HepG2 (cell line): ENCODE measurements around the gene MRPL14. TPM values are rescaled to one million over a fixed set of nuclear protein-coding genes. Genes with fewer than 3 reads are reported as not detected.

Experiments used
- ATAC-seq: fragments of 200-7000 bp; cut with Tn5 transposase; 3 replicates; pipeline ENCODE4 v1.9.1; 2020; ENCODE audit warnings: mild to moderate bottlenecking, moderate library complexity
- BruUV-seq: library from RNA; stranded (reverse); fragments of 400-500 nt; replicated peaks from 2 replicates; lab custom pipeline; 2021; lab: Mats Ljungman, UMichigan
- CTCF ChIA-PET: fragments of 300-600 bp; formaldehyde crosslinking; extraction: SDS; loops from one replicate; lab custom pipeline; 2021; ENCODE audit warnings: low total read pairs, inconsistent platforms, low intra/inter-chr PET ratio; lab: Yijun Ruan, JAX
- POLR2A ChIA-PET: fragments of 350-600 bp; sonication (Branson Sonifier 250); formaldehyde crosslinking; loops from one replicate; lab custom pipeline; 2020; ENCODE audit warnings: antibody characterized with exemption, inconsistent platforms; lab: Yijun Ruan, JAX
- DNase-seq: peaks from one replicate; pipeline ENCODE4 v3.0.0-alpha.2; 2015; ENCODE audit warnings: low spot score
- FAIRE-seq: peaks from 3 replicates; lab custom pipeline; 2011; peaks lifted over from hg19 to GRCh38; lab: Jason Lieb, UNC
- H2AFZ ChIP-seq: one replicate; pipeline ENCODE4 v1.6.1; 2011; ENCODE audit warnings: low read length, inconsistent platforms
- H3K27ac ChIP-seq: fragments of 300-600 bp; 3 replicates; pipeline ENCODE4 v1.8.0; 2011; ENCODE audit warnings: mixed run types, mild to moderate bottlenecking, mixed read lengths, low read length, inconsistent platforms; ENCODE audit not compliant: insufficient read depth; ENCODE audit errors: extremely low read length
- H3K27me3 ChIP-seq, 2 experiments: fragments of 200-600 bp in 1 of 2; 2 replicates in 1 of 2; 3 replicates in 1 of 2; pipeline versions ENCODE4 v1.6.0 to v1.8.0; 2011; ENCODE audit warnings: low read length in 2 of 2, mild to moderate bottlenecking in 2 of 2, moderate library complexity in 2 of 2, inconsistent platforms in 1 of 2; ENCODE audit not compliant: insufficient read depth in 2 of 2, control insufficient read depth in 1 of 2
- H3K36me3 ChIP-seq, 2 experiments: fragments of 200-600 bp in 1 of 2; replicated peaks in 1 of 2; 2 replicates in 1 of 2; 3 replicates in 1 of 2; pipeline versions ENCODE4 v1.5.1 to v1.8.0; 2011; ENCODE audit warnings: low read length in 2 of 2, inconsistent platforms in 1 of 2; ENCODE audit not compliant: insufficient read depth in 2 of 2, control insufficient read depth in 1 of 2
- H3K4me1 ChIP-seq: 2 replicates; pipeline ENCODE4 v1.5.1; 2012; ENCODE audit warnings: low read length, inconsistent platforms; ENCODE audit not compliant: insufficient read depth
- H3K4me2 ChIP-seq: 2 replicates; pipeline ENCODE4 v1.6.0; 2011; ENCODE audit warnings: low read depth, low read length, inconsistent platforms
- H3K4me3 ChIP-seq, 3 experiments: fragments of 200-600 bp in 1 of 3; sonication (generic), shearing (Covaris generic) in 1 of 3; replicated peaks in 1 of 3; 2 replicates each; pipeline ENCODE4 v1.5.1; 2011 to 2016; ENCODE audit warnings: low read length in 3 of 3, inconsistent platforms in 2 of 3, low read depth in 2 of 3, mild to moderate bottlenecking in 2 of 3, control low read depth in 1 of 3, mixed read lengths in 1 of 3; ENCODE audit not compliant: insufficient read depth in 1 of 3
- H3K79me2 ChIP-seq: one replicate; pipeline ENCODE4 v1.6.1; 2011; ENCODE audit warnings: low read length, inconsistent platforms; ENCODE audit not compliant: insufficient read depth
- H3K9ac ChIP-seq: 2 replicates; pipeline ENCODE4 v1.6.0; 2011; ENCODE audit warnings: mild to moderate bottlenecking, low read depth, low read length, inconsistent platforms; ENCODE audit not compliant: insufficient read depth
- H3K9me3 ChIP-seq: 2 replicates; pipeline ENCODE4 v1.5.1; 2012; ENCODE audit warnings: mild to moderate bottlenecking, low read length
- H4K20me1 ChIP-seq: 2 replicates; pipeline ENCODE4 v1.6.0; 2011; ENCODE audit warnings: inconsistent platforms, mild to moderate bottlenecking, low read length, moderate library complexity; ENCODE audit not compliant: insufficient read depth
- BHLHE40 ChIP-seq: IDR thresholded peaks from 2 replicates; pipeline ENCODE4 v1.6.1; 2011; ENCODE audit warnings: low read length, improper control_type of control experiment
- IKZF5 ChIP-seq: IDR thresholded peaks from 2 replicates; pipeline ENCODE4 v1.6.1; 2018; ENCODE audit warnings: missing genetic modification reagents, mild to moderate bottlenecking, missing compliant biosample characterization
- NFRKB ChIP-seq: fragments of 450-650 bp; IDR thresholded peaks from 2 replicates; pipeline ENCODE4 v1.6.1; 2017
- SAP130 ChIP-seq: IDR thresholded peaks from 2 replicates; pipeline ENCODE4 v1.6.1; 2016; ENCODE audit warnings: low read depth
- SMYD3 ChIP-seq: sonication (generic); formaldehyde crosslinking; IDR thresholded peaks from 2 replicates; pipeline ENCODE4 v1.8.1; 2023; ENCODE audit warnings: mild to moderate bottlenecking, missing genetic modification reagents
- SNAI1 ChIP-seq: sonication (generic); formaldehyde crosslinking; IDR thresholded peaks from 2 replicates; pipeline ENCODE4 v1.5.0; 2020; ENCODE audit warnings: mild to moderate bottlenecking, missing genetic modification reagents, borderline replicate concordance
- SP5 ChIP-seq: IDR thresholded peaks from 2 replicates; pipeline ENCODE4 v1.6.1; 2016; ENCODE audit warnings: low read depth, borderline replicate concordance
- ZBTB33 ChIP-seq: sonication (generic); formaldehyde crosslinking; IDR thresholded peaks from 2 replicates; pipeline ENCODE4 v1.4.0; 2020; ENCODE audit warnings: missing genetic modification reagents
- ZFP91 ChIP-seq: sonication (generic); formaldehyde crosslinking; IDR thresholded peaks from 2 replicates; pipeline ENCODE4 v1.9.0; 2022; ENCODE audit warnings: missing genetic modification reagents, mild to moderate bottlenecking, borderline replicate concordance
- ZHX1 ChIP-seq: sonication (generic); formaldehyde crosslinking; IDR thresholded peaks from 2 replicates; pipeline ENCODE4 v1.8.1; 2022; ENCODE audit warnings: low read depth, mild to moderate bottlenecking, missing genetic modification reagents
- WGBS: methylation state at CpG from one replicate; pipeline ENCODE4 v1.1.6; 2017; ENCODE audit warnings: low lambda C conversion rate; 5-methylcytosine and 5-hydroxymethylcytosine counted together
- in situ Hi-C: cut with HindIII; loops from 2 replicates; pipeline ENCODE4 v1.10.0; 2017; ENCODE audit warnings: low pct_unique_long_range_greater_than_20kb; ENCODE audit not compliant: extremely low pct_ligation_motif_present
- intact Hi-C: fragments of 100-400 bp; cut with micrococcal nuclease; formaldehyde crosslinking; loops from one replicate; pipeline ENCODE4 v1.10.0; 2022; ENCODE audit not compliant: unreplicated experiment
- polyA plus RNA-seq, 8 experiments: library from polyadenylated mRNA; depleted of rRNA in 3 of 8; stranded (reverse) in 7 of 8; unstranded in 1 of 8; fragments of >200 nt; fragmentation: Illumina TruSeq in 4 of 8; extraction: Trizol in 4 of 8; gene quantifications; 2 replicates each; pipeline versions ENCODE4 v1.2.1 to v1.2.3, GENCODE V29; 2011 to 2016; ENCODE audit warnings: low read depth in 4 of 8, missing spikeins in 1 of 8, mixed read lengths in 1 of 8; ENCODE audit not compliant: insufficient read depth in 1 of 8
- total RNA-seq, 5 experiments: library from RNA; depleted of rRNA; stranded (reverse); fragments of >200 nt; fragmentation: Illumina TruSeq; extraction: Trizol; gene quantifications; 2 replicates each; pipeline ENCODE4 v1.2.3, GENCODE V29; 2016; ENCODE audit warnings: low read depth in 1 of 5

MRPL14 gene
- total and polyA plus RNA-seq, 2 of the 13 experiments (the other 11 are each of a cell fraction or from before 2014, with no cell fraction given) = 157 to 178 TPM

- peak; percentile 63; the same call in 1 of the 2 replicates for TF ChIP-seq ZBTB33 (CRISPR knock-in tag)
- peak; percentile 39; the same call in 1 of the 2 replicates for TF ChIP-seq BHLHE40
- peak; percentile 59; the same call in 1 of the 2 replicates for TF ChIP-seq SNAI1 (CRISPR knock-in tag)
Observed at GRCh38 chr6:44078827-44079671, 48.2 kb downstream of the MRPL14 start (continued).

- 54% methylated on average over 6 of the region's 6 CpGs for WGBS
- in situ Hi-C loops = loop anchor here (5.0 to 10.0 kb wide), 5 partner anchors 124 to 411 kb away; partner anchors contain the start of gene VEGFA
- ChIA-PET CTCF (interaction anchor here (0.8 to 2.5 kb wide), 7 partner anchors 126 to 470 kb away, joined by 3 to 21 read pairs (median 16); no protein-coding TSS in a partner anchor), POLR2A (interaction anchor here (0.7 to 1.1 kb wide), 6 partner anchors 124 to 470 kb away, joined by 3 to 10 read pairs (median 3); partner anchors contain the start of gene VEGFA)
- no peaks in the 10 kb centered on the region for H3K27me3 ChIP-seq
- no peaks in the 10 kb centered on the region for H3K79me2 ChIP-seq
- DNase-seq = no peak
- H3K36me3 ChIP-seq = no peaks in the 10 kb centered on the region
- BruUV-seq = no TSS peak
- intact Hi-C loops = loop anchor here (2.0 kb wide), 1 partner anchor 222 kb away; no protein-coding TSS in a partner anchor
- no peak overlapping the region for H2AFZ ChIP-seq
- no peaks in the 10 kb centered on the region for H4K20me1 ChIP-seq
- H3K27ac ChIP-seq = no peak overlapping the region
- ATAC-seq = no peak
- peak overlapping the region; percentile 27; the same call in 1 of the 2 replicates for H3K9ac ChIP-seq
- FAIRE-seq = no peak
- peak overlapping the region in 2 of 3 experiments; percentile 3 to 22; a peak in 3 of 6 replicates for H3K4me3 ChIP-seq
- H3K4me1 ChIP-seq = peaks cover 91% of the 10 kb centered on the region
- H3K4me2 ChIP-seq = peak overlapping the region; percentile 91
- H3K9me3 ChIP-seq = no peaks in the 10 kb centered on the region
- TF ChIP-seq SAP130 (CRISPR knock-in tag) (peak; percentile 72), IKZF5 (CRISPR knock-in tag) (no peak), ZHX1 (no peak), NFRKB (no peak), ZFP91 (CRISPR knock-in tag) (peak; percentile 24; the same call in 1 of the 2 replicates), SMYD3 (CRISPR knock-in tag) (no peak), SP5 (CRISPR knock-in tag) (peak; percentile 34; the same call in 1 of the 2 replicates)
Observed at GRCh38 chr6:44078219-44078826, 48.9 kb downstream of the MRPL14 start.
